ENCODE measurements around the gene CABP2. TPM values are rescaled to one million over a fixed set of nuclear protein-coding genes. Genes with fewer than 3 reads are reported as not detected.

Gene CABP2
- total RNA-seq, 1 donor from 2014 or later, result not detected

GRCh38 chr11:67495234-67496005 is 27.8 kb downstream of the CABP2 start:
- Histone ChIP-seq H3K4me3 (ENCODE audit: low read depth, low read length) (no peak overlapping the region), H3K27me3 (ENCODE audit: control insufficient read depth, insufficient read depth, low read length) (no peaks in the 10 kb centered on the region), H3K36me3 (ENCODE audit: control insufficient read depth, insufficient read depth, low read length) (peaks cover 8% of the 10 kb centered on the region)
- DNase-seq (ENCODE audit: low read depth), result no peak
- TF ChIP-seq CTCF (IDR thresholded peaks at IDR 0.05; ENCODE audit: insufficient read depth, low read length, poor library complexity, severe bottlenecking), result no peak

- Histone ChIP-seq H3K27me3 (ENCODE audit: control insufficient read depth, insufficient read depth, low read length) (no peaks in the 10 kb centered on the region), H3K4me3 (ENCODE audit: low read depth, low read length) (no peak overlapping the region), H3K36me3 (ENCODE audit: control insufficient read depth, insufficient read depth, low read length) (peaks cover 6% of the 10 kb centered on the region)
- DNase-seq (ENCODE audit: low read depth), result no peak
- no peak for TF ChIP-seq CTCF (IDR thresholded peaks at IDR 0.05; ENCODE audit: insufficient read depth, low read length, poor library complexity, severe bottlenecking)
These were observed 28.6 kb downstream of the CABP2 start for GRCh38 chr11:67494371-67495233.

GRCh38 chr11:67493548-67494370 is 29.5 kb downstream of the CABP2 start:
- H3K4me3 ChIP-seq (ENCODE audit: low read depth, low read length), result no peak overlapping the region
- no peaks in the 10 kb centered on the region for H3K27me3 ChIP-seq (ENCODE audit: control insufficient read depth, insufficient read depth, low read length)
- peaks cover 5% of the 10 kb centered on the region for H3K36me3 ChIP-seq (ENCODE audit: control insufficient read depth, insufficient read depth, low read length)
- TF ChIP-seq CTCF (IDR thresholded peaks at IDR 0.05; ENCODE audit: insufficient read depth, low read length, poor library complexity, severe bottlenecking), result no peak
- no peak for DNase-seq (ENCODE audit: low read depth)

- TF ChIP-seq CTCF (IDR thresholded peaks at IDR 0.05; ENCODE audit: insufficient read depth, low read length, poor library complexity, severe bottlenecking), result no peak
- H3K4me3 ChIP-seq (ENCODE audit: low read depth, low read length), result no peak overlapping the region
- H3K27me3 ChIP-seq (ENCODE audit: control insufficient read depth, insufficient read depth, low read length), result no peaks in the 10 kb centered on the region
- peaks cover 5% of the 10 kb centered on the region for H3K36me3 ChIP-seq (ENCODE audit: control insufficient read depth, insufficient read depth, low read length)
- DNase-seq (ENCODE audit: low read depth), result no peak
These were observed 30.3 kb downstream of the CABP2 start for GRCh38 chr11:67492801-67493547.

- TF ChIP-seq CTCF (IDR thresholded peaks at IDR 0.05; ENCODE audit: insufficient read depth, low read length, poor library complexity, severe bottlenecking), result no peak
- no peaks in the 10 kb centered on the region for H3K27me3 ChIP-seq (ENCODE audit: control insufficient read depth, insufficient read depth, low read length)
- H3K4me3 ChIP-seq (ENCODE audit: low read depth, low read length), result no peak overlapping the region
- DNase-seq (ENCODE audit: low read depth), result no peak
- peaks cover 5% of the 10 kb centered on the region for H3K36me3 ChIP-seq (ENCODE audit: control insufficient read depth, insufficient read depth, low read length)
These were observed 31.0 kb downstream of the CABP2 start for GRCh38 chr11:67492069-67492727.
